Adrenal gland (tissue), 5 donors: Measurements from ENCODE around the gene UACA.

Source experiments
- POLR2A ChIP-seq, 2 donors: fragments of 450-650 bp; IDR thresholded peaks; one replicate each; pipeline ENCODE4 v1.6.1; 2017; ENCODE audit warnings: antibody characterized with exemption in 2 of 2, mild to moderate bottlenecking in 2 of 2, moderate library complexity in 1 of 2
- TF ChIP-seq, protein P1 (sequence below), 6 experiments: fragments of 450-650 bp in 4 of 6; fragments of 200-600 bp in 2 of 6; sonication (generic) in 1 of 6; IDR thresholded peaks; 1 replicate in 5 of 6; 2 replicates in 1 of 6; pipeline versions ENCODE4 v1.5.1 to v1.8.0; 2016 to 2021; ENCODE audit warnings: antibody characterized with exemption in 6 of 6, mild to moderate bottlenecking in 2 of 6, moderate library complexity in 1 of 6
- donor health status: DM: no; HTN: no; CAD: no.

DNA sequence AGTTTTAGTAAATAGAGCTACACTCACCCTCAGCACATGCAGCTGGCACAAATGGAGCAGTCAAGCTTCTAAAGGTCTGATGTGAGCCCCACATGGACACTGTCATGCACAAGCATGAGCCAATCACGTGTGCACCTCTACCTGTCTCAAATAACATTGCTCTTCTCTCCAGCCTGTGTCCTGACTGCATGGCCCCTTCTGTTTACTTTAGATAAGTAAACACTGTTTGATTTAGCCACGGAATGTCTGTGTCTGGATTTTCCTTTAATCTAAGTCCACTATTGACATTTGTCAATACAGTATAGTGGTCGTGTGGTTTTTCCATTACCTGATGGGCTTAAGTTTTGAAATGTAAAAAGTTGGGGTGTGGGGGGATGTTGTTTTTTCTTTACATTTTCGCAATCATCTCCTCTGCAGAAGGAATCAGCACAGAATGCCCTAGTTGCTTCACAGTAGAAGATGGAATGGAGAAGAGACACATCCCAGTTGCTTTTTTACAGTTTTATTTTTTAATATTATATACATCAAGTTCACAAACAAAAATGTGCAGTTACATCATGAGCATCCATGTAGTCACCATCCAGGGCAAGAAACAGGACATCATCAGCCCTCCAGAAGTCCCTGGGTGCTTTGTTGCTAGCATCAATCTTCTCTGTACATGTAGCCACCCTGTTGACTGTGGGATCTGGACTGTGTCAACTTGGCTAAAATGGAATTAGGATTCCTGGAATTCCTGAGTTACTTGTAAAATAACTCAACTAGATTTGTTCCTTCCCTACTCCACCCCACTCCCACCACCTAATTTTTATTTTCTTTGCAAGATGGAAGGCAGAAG is 146.1 kb downstream of the UACA start:
- TF ChIP-seq POLR2A (IDR thresholded peaks at IDR 0.05), result no peak
- TF ChIP-seq, protein P1, sequence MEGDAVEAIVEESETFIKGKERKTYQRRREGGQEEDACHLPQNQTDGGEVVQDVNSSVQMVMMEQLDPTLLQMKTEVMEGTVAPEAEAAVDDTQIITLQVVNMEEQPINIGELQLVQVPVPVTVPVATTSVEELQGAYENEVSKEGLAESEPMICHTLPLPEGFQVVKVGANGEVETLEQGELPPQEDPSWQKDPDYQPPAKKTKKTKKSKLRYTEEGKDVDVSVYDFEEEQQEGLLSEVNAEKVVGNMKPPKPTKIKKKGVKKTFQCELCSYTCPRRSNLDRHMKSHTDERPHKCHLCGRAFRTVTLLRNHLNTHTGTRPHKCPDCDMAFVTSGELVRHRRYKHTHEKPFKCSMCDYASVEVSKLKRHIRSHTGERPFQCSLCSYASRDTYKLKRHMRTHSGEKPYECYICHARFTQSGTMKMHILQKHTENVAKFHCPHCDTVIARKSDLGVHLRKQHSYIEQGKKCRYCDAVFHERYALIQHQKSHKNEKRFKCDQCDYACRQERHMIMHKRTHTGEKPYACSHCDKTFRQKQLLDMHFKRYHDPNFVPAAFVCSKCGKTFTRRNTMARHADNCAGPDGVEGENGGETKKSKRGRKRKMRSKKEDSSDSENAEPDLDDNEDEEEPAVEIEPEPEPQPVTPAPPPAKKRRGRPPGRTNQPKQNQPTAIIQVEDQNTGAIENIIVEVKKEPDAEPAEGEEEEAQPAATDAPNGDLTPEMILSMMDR (IDR thresholded peaks at IDR 0.05), result no peak
